ENCODE data around the gene ASXL1. TPM values are rescaled to one million over a fixed set of nuclear protein-coding genes. Genes with fewer than 3 reads are reported as not detected.
"Not testable (repeated sequence)": the region's sequence is repeated elsewhere in the genome, so short reads cannot be mapped to it uniquely, and the experiment has no call there.

The ASXL1 gene
- total RNA-seq, 4 donors from 2014 or later, result 69.1 to 116 (median 102) TPM

DNA sequence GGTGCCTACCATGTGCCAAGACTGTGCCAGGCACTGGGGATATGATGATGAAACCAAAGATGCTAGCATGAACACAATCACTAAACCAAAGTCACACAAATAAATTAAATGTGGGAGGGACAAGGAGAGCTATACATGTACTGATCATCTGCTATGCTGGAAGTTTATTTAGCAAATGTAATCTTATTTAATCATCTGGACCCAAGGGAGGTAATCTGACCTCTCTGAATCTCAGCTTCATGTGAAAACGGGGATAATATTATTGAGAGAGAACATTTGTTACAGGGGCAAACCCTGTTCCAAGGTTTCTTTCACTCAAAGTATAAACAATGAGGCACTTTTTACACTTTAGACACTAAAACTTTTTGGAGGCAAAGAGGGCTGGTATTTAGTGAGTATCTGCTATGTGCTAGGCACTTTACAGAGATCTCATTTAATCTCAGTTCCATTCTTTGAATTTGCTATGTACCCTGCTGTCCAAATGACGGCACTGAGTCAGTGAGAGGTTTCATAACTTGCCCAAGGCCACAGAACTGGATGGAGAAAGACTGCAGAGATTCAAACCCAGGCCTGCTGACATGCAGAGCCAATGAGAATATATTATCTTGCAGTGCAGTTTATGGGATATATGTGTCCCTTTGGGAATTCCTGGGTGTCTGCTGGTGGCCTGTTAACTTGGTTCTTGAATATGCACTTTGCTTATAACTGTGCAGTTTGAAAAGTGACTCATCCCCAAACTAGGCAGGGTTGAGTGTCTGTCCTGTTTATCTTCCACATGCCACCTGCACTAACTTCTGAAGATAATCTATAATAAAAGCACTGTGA is 3.3 kb upstream of the ASXL1 start:
- no peaks in the 10 kb centered on the region for H3K36me3 ChIP-seq
- TF ChIP-seq, protein P1, sequence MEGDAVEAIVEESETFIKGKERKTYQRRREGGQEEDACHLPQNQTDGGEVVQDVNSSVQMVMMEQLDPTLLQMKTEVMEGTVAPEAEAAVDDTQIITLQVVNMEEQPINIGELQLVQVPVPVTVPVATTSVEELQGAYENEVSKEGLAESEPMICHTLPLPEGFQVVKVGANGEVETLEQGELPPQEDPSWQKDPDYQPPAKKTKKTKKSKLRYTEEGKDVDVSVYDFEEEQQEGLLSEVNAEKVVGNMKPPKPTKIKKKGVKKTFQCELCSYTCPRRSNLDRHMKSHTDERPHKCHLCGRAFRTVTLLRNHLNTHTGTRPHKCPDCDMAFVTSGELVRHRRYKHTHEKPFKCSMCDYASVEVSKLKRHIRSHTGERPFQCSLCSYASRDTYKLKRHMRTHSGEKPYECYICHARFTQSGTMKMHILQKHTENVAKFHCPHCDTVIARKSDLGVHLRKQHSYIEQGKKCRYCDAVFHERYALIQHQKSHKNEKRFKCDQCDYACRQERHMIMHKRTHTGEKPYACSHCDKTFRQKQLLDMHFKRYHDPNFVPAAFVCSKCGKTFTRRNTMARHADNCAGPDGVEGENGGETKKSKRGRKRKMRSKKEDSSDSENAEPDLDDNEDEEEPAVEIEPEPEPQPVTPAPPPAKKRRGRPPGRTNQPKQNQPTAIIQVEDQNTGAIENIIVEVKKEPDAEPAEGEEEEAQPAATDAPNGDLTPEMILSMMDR (IDR thresholded peaks at IDR 0.05), result no peak
- no peak for TF ChIP-seq POLR2A (IDR thresholded peaks at IDR 0.05)
- no peaks in the 10 kb centered on the region for H3K4me1 ChIP-seq
- H3K9me3 ChIP-seq, result no peaks in the 10 kb centered on the region
- DNase-seq, result no peak
- no peaks in the 10 kb centered on the region for H3K27me3 ChIP-seq
- intact Hi-C loops (cut with DNase I; ENCODE audit: low total_unique reads), result no loop called here
- H3K4me3 ChIP-seq, result no peak overlapping the region
- no peak overlapping the region for H3K27ac ChIP-seq

DNA sequence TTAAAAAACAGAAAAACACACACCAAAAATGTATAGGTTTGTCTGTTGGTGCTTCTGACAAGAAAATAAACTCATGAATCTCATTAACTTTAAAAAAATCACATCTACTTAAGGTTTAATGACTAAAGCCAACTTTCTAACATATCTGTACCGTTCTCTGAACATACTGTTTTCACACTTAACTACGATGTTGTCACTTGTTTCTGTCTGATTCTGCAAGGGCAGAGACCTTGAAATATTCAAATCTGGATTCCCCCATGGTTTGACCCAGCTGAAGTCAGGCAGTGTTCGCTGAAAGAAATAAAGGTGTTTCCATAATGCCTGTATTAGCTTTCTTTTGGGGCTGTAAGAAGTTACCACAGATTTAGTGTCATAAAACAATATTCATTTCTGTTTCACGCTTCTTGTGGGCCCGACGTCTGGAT is 2.7 kb upstream of the ASXL1 start:
- peaks cover 0 to under 1% of the 10 kb centered on the region in 2 donors for H3K4me1 ChIP-seq
- no peaks in the 10 kb centered on the region for H3K27me3 ChIP-seq
- no peaks in the 10 kb centered on the region for H3K9me3 ChIP-seq
- no peak overlapping the region for H3K27ac ChIP-seq
- no peak overlapping the region for H3K4me3 ChIP-seq
- no peak for TF ChIP-seq POLR2A (IDR thresholded peaks at IDR 0.05)
- TF ChIP-seq, protein P1 (IDR thresholded peaks at IDR 0.05), result no peak
- no peaks in the 10 kb centered on the region for H3K36me3 ChIP-seq
- no peak for DNase-seq
- intact Hi-C loops (cut with DNase I; ENCODE audit: low total_unique reads), result no loop called here

DNA sequence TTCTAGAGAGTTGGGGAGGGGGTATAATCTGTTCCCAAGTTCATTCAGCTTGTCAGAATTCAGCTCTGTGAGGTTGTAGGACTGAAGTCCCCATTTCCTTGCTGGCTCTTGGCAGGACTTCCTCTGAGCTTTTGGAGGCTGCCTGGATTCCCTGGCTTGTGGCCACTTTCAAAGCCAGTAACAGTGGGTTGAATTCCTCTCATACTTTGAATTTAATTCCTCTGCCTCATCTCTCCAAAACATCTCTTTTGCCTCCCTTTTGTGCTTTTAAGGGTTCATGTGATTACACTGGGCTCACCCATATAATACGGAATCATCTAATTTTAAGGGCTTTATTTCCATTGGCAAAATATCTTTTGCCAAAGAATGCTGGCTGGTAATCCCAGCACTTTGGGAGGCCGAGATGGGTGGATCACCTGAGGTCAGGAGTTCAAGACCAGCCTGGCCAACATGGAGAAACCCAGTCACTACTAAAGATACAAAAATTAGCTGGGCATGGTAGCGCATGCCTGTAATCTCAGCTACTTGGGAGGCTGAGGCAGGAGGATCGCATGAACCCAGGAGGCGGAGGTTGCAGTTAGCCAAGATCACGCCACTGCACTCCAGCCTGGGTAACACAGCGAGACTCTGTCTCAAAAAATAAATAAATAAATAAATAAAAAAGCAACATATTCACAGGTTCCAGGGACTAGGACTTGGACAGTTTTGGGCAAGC is 2.1 kb upstream of the ASXL1 start:
- intact Hi-C loops (cut with DNase I; ENCODE audit: low total_unique reads); H3K4me1 ChIP-seq; H3K27me3 ChIP-seq; H3K4me3 ChIP-seq; H3K27ac ChIP-seq; H3K36me3 ChIP-seq; H3K9me3 ChIP-seq; DNase-seq: not testable (repeated sequence)

DNA sequence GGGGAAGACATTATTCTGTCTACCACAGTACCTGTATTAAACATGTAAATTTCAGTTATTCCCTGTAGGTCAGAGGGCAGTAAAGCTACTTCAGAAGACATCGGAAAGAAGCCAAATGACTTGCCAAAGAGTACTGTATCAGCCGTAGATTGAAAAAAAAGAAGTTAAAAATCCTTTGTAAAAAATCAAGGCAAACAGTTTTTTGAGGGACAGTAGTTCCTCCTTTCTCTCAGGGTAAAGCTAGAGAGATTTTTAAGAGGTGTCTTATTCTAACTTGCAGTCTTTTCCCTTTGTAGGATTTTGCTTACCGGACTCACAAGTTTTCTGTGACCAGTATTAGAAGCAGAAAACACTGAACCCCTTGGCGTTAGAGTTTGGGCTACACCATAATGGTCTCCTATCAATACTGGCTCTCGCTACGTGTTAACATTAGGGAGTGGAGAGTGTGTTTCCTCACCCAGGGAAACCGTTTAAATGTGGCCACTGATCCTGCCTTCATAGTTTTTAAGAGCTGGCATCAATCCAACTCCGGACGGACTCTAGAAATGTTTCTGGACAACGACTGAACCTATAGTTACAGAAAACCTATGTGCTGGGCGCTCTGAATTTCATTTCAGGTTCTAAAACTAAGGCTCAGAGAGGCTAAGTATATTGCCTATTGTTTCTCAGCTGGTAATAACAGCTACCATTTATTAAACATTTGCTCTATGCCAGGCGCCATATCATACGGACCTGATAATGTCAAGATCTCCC is 1.3 kb upstream of the ASXL1 start:
- H3K4me1 ChIP-seq, result peaks cover 0 to 4% of the 10 kb centered on the region in 2 donors
- no peaks in the 10 kb centered on the region for H3K27me3 ChIP-seq
- H3K9me3 ChIP-seq, result no peaks in the 10 kb centered on the region
- intact Hi-C loops (cut with DNase I; ENCODE audit: low total_unique reads), result no loop called here
- H3K27ac ChIP-seq, result peak overlapping the region; percentile 98 to 99
- H3K36me3 ChIP-seq, result no peaks in the 10 kb centered on the region
- H3K4me3 ChIP-seq, result peak overlapping the region; percentile 55 to 75
- DNase-seq, result no peak
- TF ChIP-seq, protein P1 (IDR thresholded peaks at IDR 0.05), result no peak
- no peak for TF ChIP-seq POLR2A (IDR thresholded peaks at IDR 0.05)

DNA sequence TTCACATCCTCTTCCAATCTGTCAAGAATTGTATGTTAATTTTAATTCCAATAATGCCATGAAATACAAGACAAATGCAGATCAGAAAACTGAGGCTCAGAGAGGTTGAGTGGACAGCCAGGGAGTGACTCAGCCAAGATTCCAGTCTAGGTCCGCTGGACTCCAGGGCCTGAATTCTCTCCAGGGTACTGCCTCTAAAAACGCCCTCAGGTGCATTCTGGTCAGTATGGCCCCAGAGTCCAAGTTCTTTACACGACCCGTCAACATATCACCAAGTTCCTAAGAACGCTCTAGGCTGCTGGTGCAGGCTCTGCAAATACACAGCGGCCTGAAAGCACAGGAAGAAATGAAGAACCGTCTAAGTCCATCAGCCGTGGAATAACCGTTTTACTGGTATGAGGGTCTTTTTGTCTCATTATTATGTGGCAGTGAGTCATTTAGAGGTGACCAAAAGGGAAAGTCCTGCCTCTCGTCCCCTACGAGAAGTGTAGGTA is 709 bp upstream of the ASXL1 start:
- Histone ChIP-seq H3K36me3 (no peaks in the 10 kb centered on the region), H3K9me3 (no peaks in the 10 kb centered on the region), H3K27ac (peak overlapping the region; percentile 98 to 99), H3K4me1 (peaks cover 0 to 4% of the 10 kb centered on the region in 2 donors), H3K4me3 (peak overlapping the region; percentile 55 to 75), H3K27me3 (no peaks in the 10 kb centered on the region)
- DNase-seq, result peak; percentile 29 to 38
- intact Hi-C loops (cut with DNase I; ENCODE audit: low total_unique reads), result no loop called here
- TF ChIP-seq POLR2A (IDR thresholded peaks at IDR 0.05), result no peak
- TF ChIP-seq, protein P1 (IDR thresholded peaks at IDR 0.05), result no peak
